ENCODE results near the gene LMCD1.

- TF ChIP-seq CTCF (IDR thresholded peaks at IDR 0.05) (no peak), EZH2 (IDR thresholded peaks at IDR 0.05; ENCODE audit: borderline replicate concordance, insufficient read depth, low read depth, low read length, poor library complexity, severe bottlenecking) (no peak)
These were observed 45.2 kb upstream of the LMCD1 start for GRCh38 chr3:8456412-8456811.
